ENCODE results near the gene FAH.
"Not testable (repeated sequence)": the region's sequence is repeated elsewhere in the genome, so short reads cannot be mapped to it uniquely, and the experiment has no call there.

The FAH gene

GRCh38 chr15:80110920-80111319, 41.9 kb upstream of the FAH start:
- TF ChIP-seq CTCF (conservative IDR thresholded peaks at IDR 0.05) = no peak
- no peak overlapping the region for H3K27ac ChIP-seq

- TF ChIP-seq CTCF (conservative IDR thresholded peaks at IDR 0.05) = no peak
- no peak overlapping the region for H3K27ac ChIP-seq
These were observed 38.7 kb upstream of the FAH start for GRCh38 chr15:80114114-80114513.

- no peak for TF ChIP-seq CTCF (conservative IDR thresholded peaks at IDR 0.05)
- no peak overlapping the region for H3K27ac ChIP-seq
These were observed 37.8 kb upstream of the FAH start for GRCh38 chr15:80115021-80115420.

- no peak for TF ChIP-seq CTCF (conservative IDR thresholded peaks at IDR 0.05)
These were observed 33.8 kb upstream of the FAH start for GRCh38 chr15:80118956-80119355.

DNA sequence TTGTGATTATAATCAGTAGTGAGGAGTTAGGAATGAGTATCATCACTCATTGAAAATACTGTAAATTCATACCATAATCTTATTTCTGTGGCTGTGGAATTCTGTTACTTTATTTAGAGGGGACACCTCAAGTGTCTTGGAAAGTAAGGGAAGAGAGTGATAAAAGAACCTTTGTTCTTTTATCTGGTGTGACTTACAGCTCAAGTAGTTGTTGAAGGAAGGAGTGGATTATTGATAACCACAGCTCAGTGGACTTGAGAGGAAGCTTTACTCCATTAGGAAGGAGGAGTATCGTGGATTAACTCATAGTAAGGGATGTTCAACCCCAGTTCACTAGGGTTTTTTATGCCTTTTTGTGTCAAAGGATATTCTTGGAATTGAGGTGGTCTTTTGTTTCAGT, 32.2 kb upstream of the FAH start:
- H3K27ac ChIP-seq = no peak overlapping the region
- TF ChIP-seq CTCF (conservative IDR thresholded peaks at IDR 0.05) = no peak

More at GRCh38 chr15:80118956-80119355, 33.8 kb upstream of the FAH start:
- H3K27ac ChIP-seq = no peak overlapping the region

DNA sequence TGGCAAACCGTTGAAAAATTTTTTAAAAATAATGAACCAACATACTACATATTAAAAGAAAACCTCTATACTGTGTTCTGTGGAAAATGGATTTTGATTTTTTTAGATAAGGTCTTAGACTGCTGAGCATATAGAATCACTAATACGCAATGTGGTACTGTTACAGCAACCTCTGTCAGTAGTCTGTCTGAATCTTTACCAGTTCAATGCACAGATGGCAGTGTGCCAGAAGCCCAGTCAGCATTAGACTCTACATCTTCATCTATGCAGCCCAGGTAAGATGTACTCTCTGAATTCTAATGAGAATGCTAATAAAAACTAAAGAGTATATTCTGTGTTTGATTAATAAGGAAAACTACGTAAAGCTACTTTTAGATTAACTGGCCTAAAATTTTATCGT, 31.3 kb upstream of the FAH start:
- H3K27ac ChIP-seq = no peak overlapping the region

DNA sequence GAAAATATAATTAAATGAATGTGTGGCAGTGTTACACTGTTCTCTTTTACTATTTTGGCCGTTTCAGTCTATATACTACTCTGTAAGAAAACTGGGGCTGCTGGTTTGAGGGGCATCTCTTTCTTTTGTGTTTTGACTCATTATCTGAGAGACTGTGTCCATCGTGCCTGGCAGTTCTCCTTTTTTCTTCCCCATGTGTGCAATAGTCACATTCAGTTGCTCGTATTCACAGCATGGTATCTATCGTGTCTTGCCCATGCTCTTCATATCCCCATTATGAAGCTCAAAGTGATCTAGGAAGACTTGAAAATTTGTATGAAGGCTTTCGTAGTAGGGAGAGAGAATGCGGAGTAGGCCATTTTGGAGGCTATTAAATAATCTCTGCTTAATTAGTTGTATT, 29.8 kb upstream of the FAH start:
- TF ChIP-seq CTCF (conservative IDR thresholded peaks at IDR 0.05) = no peak
- H3K27ac ChIP-seq = no peak overlapping the region

More for the DNA sequence above, 31.3 kb upstream of the FAH start:
- no peak for TF ChIP-seq CTCF (conservative IDR thresholded peaks at IDR 0.05)

GRCh38 chr15:80127253-80127652, 25.5 kb upstream of the FAH start:
- H3K27ac ChIP-seq = not testable (repeated sequence)

Measured in VCaP (cell line).